ENCODE results near the gene NFKB1. TPM values are rescaled to one million over a fixed set of nuclear protein-coding genes. Genes with fewer than 3 reads are reported as not detected.

NFKB1 gene
- total and polyA plus RNA-seq, 10 of the 15 experiments (the other 5 are each of a cell fraction or from before 2014, with no cell fraction given): 8.7 to 110 (median 57.3) TPM

DNA sequence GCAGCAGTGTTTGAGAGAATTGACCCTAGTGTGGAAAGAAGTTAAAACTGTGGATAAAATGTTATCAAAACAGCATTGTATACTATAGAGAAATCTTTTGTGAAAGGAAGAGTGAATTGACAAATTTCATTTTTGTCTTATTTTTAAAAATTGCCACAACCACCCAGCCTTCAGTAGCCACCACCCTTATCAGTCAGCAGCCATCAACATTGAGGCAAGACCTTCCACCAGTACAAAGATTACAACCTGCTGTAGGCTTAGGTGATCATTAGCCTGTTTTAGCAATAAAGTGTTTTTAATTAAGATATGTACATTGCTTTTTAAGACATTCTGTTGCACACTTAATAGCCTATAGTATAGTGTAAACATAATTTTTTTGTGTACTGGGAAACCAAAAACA, 91.1 kb downstream of the NFKB1 start:
- no peak for TF ChIP-seq ZNF207 (IDR thresholded peaks at IDR 0.05; ENCODE audit: borderline replicate concordance)
- FAIRE-seq: no peak
- BruUV-seq (replicated peaks): no TSS peak
- Histone ChIP-seq H3K27me3 (replicated peaks in 1 of 2; ENCODE audit: control insufficient read depth in 2 of 2, insufficient read depth in 2 of 2, low read length in 1 of 2) (no peaks in the 10 kb centered on the region), H3K9me3 (replicated peaks; ENCODE audit: control insufficient read depth, insufficient read depth, low read length) (peaks cover 13% of the 10 kb centered on the region; the same call in 2 of the 3 replicates), H3K9ac (ENCODE audit: control insufficient read depth, insufficient read depth, low read length) (no peak overlapping the region), H3K27ac (ENCODE audit: control insufficient read depth, insufficient read depth) (no peak overlapping the region), H4K20me1 (ENCODE audit: control insufficient read depth, insufficient read depth) (no peaks in the 10 kb centered on the region), H2AFZ (ENCODE audit: control insufficient read depth, low read depth, low read length) (no peak overlapping the region), H3K79me2 (ENCODE audit: control insufficient read depth, insufficient read depth, low read length) (no peaks in the 10 kb centered on the region; the same call in 1 of the 2 replicates), H3K36me3 (ENCODE audit: control insufficient read depth in 2 of 2, insufficient read depth in 2 of 2, low read length in 1 of 2) (peaks cover 4 to 33% of the 10 kb centered on the region in 2 experiments), H3K4me3 (no peak overlapping the region), H3K4me1 (ENCODE audit: control insufficient read depth, insufficient read depth, low read length) (peaks cover 3% of the 10 kb centered on the region; the same call in 1 of the 2 replicates), H3K4me2 (ENCODE audit: control insufficient read depth, insufficient read depth) (no peak overlapping the region)
- RAD21 ChIA-PET (ENCODE audit: unreplicated experiment): interaction anchor here (1.0 kb wide), 1 partner anchor 48 kb away, joined by 3 read pairs; no protein-coding TSS in a partner anchor
- POLR2A ChIA-PET: no interaction called here
- SMC1A ChIA-PET (ENCODE audit: uncharacterized antibody, unreplicated experiment): interaction anchor here (1.5 kb wide), 1 partner anchor 12 kb away, joined by 3 read pairs; no protein-coding TSS in a partner anchor
- ATAC-seq: peak; percentile 16; the same call in 1 of the 3 replicates
- CTCF ChIA-PET: interaction anchor here (1.3 kb wide), 1 partner anchor 12 kb away, joined by 4 read pairs; no protein-coding TSS in a partner anchor
- intact Hi-C loops (cut with micrococcal nuclease; ENCODE audit: unreplicated experiment) (no loop called here), in situ Hi-C loops (cut with MboI) (no loop called here)
- no peak for DNase-seq (ENCODE audit: low read depth, low spot score)

DNA sequence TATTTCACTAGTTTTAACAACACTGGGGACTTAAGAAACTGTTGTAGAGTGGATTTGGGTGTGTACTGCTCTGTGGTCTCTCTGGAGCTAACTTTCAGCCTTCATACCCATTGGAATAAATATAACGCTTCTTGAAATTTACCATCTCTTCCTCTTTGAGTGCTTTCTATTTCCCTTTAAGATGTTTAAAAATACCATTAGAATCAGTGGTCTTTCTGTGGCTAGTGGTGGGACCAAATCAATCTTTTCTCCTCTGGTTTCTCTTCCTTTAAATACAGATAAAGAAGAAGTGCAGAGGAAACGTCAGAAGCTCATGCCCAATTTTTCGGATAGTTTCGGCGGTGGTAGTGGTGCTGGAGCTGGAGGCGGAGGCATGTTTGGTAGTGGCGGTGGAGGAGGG, 92.0 kb downstream of the NFKB1 start:
- ChIA-PET POLR2A (interaction anchor here (0.5 to 1.0 kb wide), 2 partner anchors 25 to 144 kb away, joined by 3 read pairs; no protein-coding TSS in a partner anchor), CTCF (interaction anchor here (0.5 to 1.4 kb wide), 2 partner anchors 9 to 51 kb away, joined by 3 to 5 read pairs; no protein-coding TSS in a partner anchor), SMC1A (ENCODE audit: uncharacterized antibody, unreplicated experiment) (interaction anchor here (1.4 to 1.5 kb wide), 4 partner anchors 8 to 82 kb away, joined by 3 to 4 read pairs (median 3); no protein-coding TSS in a partner anchor), RAD21 (ENCODE audit: unreplicated experiment) (interaction anchor here (1.0 kb wide), 1 partner anchor 49 kb away, joined by 3 read pairs; no protein-coding TSS in a partner anchor)
- in situ Hi-C loops (cut with MboI) (no loop called here), intact Hi-C loops (cut with micrococcal nuclease; ENCODE audit: unreplicated experiment) (no loop called here)
- Histone ChIP-seq H3K36me3 (ENCODE audit: control insufficient read depth in 2 of 2, insufficient read depth in 2 of 2, low read length in 1 of 2) (peaks cover 7 to 33% of the 10 kb centered on the region in 2 experiments), H4K20me1 (ENCODE audit: control insufficient read depth, insufficient read depth) (no peaks in the 10 kb centered on the region), H3K27me3 (replicated peaks in 1 of 2; ENCODE audit: control insufficient read depth in 2 of 2, insufficient read depth in 2 of 2, low read length in 1 of 2) (no peaks in the 10 kb centered on the region), H3K9me3 (replicated peaks; ENCODE audit: control insufficient read depth, insufficient read depth, low read length) (peaks cover 13% of the 10 kb centered on the region; the same call in 2 of the 3 replicates), H3K79me2 (ENCODE audit: control insufficient read depth, insufficient read depth, low read length) (no peaks in the 10 kb centered on the region; the same call in 1 of the 2 replicates), H3K4me3 (no peak overlapping the region), H3K4me1 (ENCODE audit: control insufficient read depth, insufficient read depth, low read length) (peaks cover 7% of the 10 kb centered on the region; the same call in 1 of the 2 replicates), H2AFZ (ENCODE audit: control insufficient read depth, low read depth, low read length) (no peak overlapping the region), H3K27ac (ENCODE audit: control insufficient read depth, insufficient read depth) (no peak overlapping the region), H3K9ac (ENCODE audit: control insufficient read depth, insufficient read depth, low read length) (no peak overlapping the region), H3K4me2 (ENCODE audit: control insufficient read depth, insufficient read depth) (no peak overlapping the region)
- no TSS peak for BruUV-seq (replicated peaks)
- no peak for DNase-seq (ENCODE audit: low read depth, low spot score)
- no peak for FAIRE-seq
- TF ChIP-seq SPI1 (IDR thresholded peaks at IDR 0.05; ENCODE audit: borderline replicate concordance, insufficient read depth, low read depth, low read length) (peak; percentile 12; the same call in 1 of the 2 replicates), MYC (IDR thresholded peaks at IDR 0.05; ENCODE audit: insufficient read depth, insufficient read length, insufficient replicate concordance, low read length, severe bottlenecking) (no peak)
- ATAC-seq: no peak
- 86% methylated on average over 7 of the region's 7 CpGs for WGBS (ENCODE audit: insufficient coverage, insufficient replicate concordance, low lambda C conversion rate, missing lambda C conversion rate)
